HG03571 (cell line): ENCODE measurements around the gene WDTC1.

Experiments
- ATAC-seq: cut with Tn5 transposase; IDR thresholded peaks from one replicate; pipeline ENCODE4 v1.9.1; 2021; ENCODE audit not compliant: unreplicated experiment

The WDTC1 gene

GRCh38 chr1:27351541-27352107, 117.2 kb downstream of the WDTC1 start:
- ATAC-seq: no peak

- no peak for ATAC-seq
These were observed 118.7 kb downstream of the WDTC1 start for GRCh38 chr1:27353166-27353565.

- no peak for ATAC-seq
These were observed 119.2 kb downstream of the WDTC1 start for GRCh38 chr1:27353629-27354028.

GRCh38 chr1:27355683-27356082, 121.3 kb downstream of the WDTC1 start:
- no peak for ATAC-seq

GRCh38 chr1:27356277-27356618, 121.8 kb downstream of the WDTC1 start:
- no peak for ATAC-seq

DNA sequence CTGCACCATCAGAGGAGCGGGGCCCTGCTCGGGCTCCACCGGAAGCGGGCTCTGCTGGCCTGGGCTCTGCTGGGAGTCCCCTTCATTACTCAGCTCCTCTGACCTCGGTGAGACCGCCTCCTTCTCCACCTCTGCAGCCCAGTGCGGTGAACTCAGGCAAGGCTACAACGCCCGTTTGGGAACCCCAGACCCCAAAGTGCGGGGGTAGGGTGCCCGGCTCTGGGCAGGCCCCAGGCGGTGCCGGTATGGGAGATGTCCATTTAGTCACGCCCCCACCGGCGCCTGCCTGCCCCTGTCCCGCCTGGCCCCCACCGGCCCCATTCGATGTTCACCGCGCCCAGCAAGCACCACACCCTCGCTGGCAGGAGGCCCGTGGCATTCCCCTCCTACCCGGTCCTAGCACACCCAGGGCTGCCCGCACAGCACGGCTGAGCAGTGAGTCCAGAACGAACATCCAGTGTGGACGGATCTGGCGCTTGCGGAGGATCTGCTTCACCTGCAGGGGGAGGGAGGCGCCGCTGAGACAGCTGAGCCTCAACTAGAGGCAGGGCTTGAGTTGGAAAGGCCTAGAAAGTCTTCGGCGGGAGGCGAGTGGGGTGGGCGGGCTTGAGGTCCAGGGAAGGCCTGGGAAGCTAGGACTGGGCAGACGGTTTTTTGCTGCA, 122.3 kb downstream of the WDTC1 start:
- ATAC-seq: no peak

GRCh38 chr1:27357281-27358037, 123.0 kb downstream of the WDTC1 start:
- ATAC-seq: no peak
